Panc1 (cell line): ENCODE measurements around the gene OSBPL9.

Experiments
- POLR2AphosphoS5 ChIP-seq: IDR thresholded peaks from 2 replicates; pipeline ENCODE4 v1.6.1; 2012; ENCODE audit warnings: mild to moderate bottlenecking, low read depth, low read length, moderate library complexity
- SIN3A ChIP-seq: IDR thresholded peaks from 2 replicates; pipeline ENCODE4 v1.6.1; 2012; ENCODE audit warnings: low read depth, mild to moderate bottlenecking, low read length, moderate library complexity, borderline replicate concordance; ENCODE audit not compliant: insufficient read depth
- TCF7L2 ChIP-seq: IDR thresholded peaks from 2 replicates; pipeline ENCODE4 v1.6.1; 2011; ENCODE audit warnings: mild to moderate bottlenecking, low read depth, low read length, inconsistent platforms
- TF ChIP-seq, protein P1 (sequence below): fragments of 450-650 bp; IDR thresholded peaks from 2 replicates; pipeline ENCODE4 v1.5.1; 2017; ENCODE audit warnings: mild to moderate bottlenecking
- TF ChIP-seq, protein P2 (sequence below), 2 experiments: IDR thresholded peaks; 2 replicates each; pipeline ENCODE4 v1.6.1; 2011 to 2012; ENCODE audit warnings: low read depth in 2 of 2, control low read depth in 1 of 2, low read length in 1 of 2, mild to moderate bottlenecking in 1 of 2, moderate library complexity in 1 of 2; ENCODE audit not compliant: insufficient read depth in 1 of 2

DNA sequence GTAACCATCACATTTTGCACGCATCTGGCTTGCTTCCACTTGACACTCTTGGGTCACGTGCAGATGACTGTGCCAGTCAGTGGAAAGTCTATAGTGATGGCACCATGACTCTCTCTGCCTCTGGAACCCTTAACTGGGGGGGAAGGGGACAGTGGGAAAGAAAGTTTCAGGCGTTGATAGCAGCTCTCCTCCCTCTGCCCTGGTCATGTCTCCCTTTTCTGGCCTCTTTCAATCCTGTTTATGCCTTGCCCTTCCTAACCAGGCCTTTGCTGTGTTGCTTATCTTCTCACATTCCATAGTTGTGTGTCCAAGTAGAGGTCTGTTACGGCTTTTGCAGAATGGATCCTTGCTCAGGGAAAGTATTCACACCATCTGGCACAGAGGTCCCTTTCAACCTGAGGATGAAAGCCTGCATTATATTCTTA, 168.1 kb downstream of the OSBPL9 start:
- TF ChIP-seq POLR2AphosphoS5 (no peak), SIN3A (no peak), TCF7L2 (no peak)
- TF ChIP-seq, protein P1, sequence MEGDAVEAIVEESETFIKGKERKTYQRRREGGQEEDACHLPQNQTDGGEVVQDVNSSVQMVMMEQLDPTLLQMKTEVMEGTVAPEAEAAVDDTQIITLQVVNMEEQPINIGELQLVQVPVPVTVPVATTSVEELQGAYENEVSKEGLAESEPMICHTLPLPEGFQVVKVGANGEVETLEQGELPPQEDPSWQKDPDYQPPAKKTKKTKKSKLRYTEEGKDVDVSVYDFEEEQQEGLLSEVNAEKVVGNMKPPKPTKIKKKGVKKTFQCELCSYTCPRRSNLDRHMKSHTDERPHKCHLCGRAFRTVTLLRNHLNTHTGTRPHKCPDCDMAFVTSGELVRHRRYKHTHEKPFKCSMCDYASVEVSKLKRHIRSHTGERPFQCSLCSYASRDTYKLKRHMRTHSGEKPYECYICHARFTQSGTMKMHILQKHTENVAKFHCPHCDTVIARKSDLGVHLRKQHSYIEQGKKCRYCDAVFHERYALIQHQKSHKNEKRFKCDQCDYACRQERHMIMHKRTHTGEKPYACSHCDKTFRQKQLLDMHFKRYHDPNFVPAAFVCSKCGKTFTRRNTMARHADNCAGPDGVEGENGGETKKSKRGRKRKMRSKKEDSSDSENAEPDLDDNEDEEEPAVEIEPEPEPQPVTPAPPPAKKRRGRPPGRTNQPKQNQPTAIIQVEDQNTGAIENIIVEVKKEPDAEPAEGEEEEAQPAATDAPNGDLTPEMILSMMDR: no peak
- TF ChIP-seq, protein P2, sequence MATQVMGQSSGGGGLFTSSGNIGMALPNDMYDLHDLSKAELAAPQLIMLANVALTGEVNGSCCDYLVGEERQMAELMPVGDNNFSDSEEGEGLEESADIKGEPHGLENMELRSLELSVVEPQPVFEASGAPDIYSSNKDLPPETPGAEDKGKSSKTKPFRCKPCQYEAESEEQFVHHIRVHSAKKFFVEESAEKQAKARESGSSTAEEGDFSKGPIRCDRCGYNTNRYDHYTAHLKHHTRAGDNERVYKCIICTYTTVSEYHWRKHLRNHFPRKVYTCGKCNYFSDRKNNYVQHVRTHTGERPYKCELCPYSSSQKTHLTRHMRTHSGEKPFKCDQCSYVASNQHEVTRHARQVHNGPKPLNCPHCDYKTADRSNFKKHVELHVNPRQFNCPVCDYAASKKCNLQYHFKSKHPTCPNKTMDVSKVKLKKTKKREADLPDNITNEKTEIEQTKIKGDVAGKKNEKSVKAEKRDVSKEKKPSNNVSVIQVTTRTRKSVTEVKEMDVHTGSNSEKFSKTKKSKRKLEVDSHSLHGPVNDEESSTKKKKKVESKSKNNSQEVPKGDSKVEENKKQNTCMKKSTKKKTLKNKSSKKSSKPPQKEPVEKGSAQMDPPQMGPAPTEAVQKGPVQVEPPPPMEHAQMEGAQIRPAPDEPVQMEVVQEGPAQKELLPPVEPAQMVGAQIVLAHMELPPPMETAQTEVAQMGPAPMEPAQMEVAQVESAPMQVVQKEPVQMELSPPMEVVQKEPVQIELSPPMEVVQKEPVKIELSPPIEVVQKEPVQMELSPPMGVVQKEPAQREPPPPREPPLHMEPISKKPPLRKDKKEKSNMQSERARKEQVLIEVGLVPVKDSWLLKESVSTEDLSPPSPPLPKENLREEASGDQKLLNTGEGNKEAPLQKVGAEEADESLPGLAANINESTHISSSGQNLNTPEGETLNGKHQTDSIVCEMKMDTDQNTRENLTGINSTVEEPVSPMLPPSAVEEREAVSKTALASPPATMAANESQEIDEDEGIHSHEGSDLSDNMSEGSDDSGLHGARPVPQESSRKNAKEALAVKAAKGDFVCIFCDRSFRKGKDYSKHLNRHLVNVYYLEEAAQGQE (IDR thresholded peaks at IDR 0.05; ENCODE audit: insufficient read depth in 1 of 2, low read depth in 2 of 2, low read length in 1 of 2): no peak
